HG03066 (cell line): ENCODE measurements around the gene KLHL15.
"Not testable (repeated sequence)": the region's sequence is repeated elsewhere in the genome, so short reads cannot be mapped to it uniquely, and the experiment has no call there.

Experiments used
- ATAC-seq: cut with Tn5 transposase; IDR thresholded peaks from one replicate; pipeline ENCODE4 v1.9.1; 2021; ENCODE audit warnings: low read depth; ENCODE audit not compliant: unreplicated experiment

KLHL15 gene

DNA sequence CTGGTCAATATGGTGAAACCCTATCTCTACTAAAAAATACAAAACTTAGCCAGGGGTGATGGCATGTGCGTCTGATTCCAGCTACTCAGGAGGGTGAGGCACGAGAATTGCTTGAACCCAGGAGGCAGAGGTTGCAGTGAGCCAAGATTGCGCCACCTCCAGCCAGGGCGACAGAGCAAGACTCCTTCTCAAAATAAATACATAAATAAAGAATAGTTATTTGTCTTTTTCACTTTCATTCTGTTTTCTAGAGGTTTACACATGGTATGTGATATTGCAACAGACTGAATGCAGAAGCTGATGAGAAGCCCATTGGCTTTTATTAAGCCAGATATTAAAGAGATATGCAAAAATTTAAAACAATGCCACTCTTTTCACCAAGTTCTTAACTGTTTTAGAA, 8.2 kb downstream of the KLHL15 start:
- ATAC-seq = no peak

DNA sequence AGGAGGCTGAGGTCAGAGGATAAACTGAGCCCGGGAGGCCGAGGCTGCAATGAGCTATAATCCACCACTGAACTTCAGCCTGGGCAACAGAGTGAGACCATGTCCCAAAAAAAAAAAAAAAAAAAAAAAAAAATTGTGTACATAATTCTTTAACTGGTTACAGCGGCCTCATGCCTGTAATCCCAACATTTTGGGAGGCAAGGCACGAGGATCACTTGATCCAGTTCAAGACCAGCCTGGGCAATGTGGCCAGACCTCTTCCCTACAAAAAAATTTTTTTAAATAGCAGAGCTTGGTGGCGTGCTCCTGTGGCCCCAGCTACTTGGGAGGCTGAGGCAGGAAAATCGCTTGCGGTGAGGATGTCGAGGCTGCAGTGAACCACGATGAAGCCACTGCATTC, 9.3 kb downstream of the KLHL15 start:
- no peak for ATAC-seq

DNA sequence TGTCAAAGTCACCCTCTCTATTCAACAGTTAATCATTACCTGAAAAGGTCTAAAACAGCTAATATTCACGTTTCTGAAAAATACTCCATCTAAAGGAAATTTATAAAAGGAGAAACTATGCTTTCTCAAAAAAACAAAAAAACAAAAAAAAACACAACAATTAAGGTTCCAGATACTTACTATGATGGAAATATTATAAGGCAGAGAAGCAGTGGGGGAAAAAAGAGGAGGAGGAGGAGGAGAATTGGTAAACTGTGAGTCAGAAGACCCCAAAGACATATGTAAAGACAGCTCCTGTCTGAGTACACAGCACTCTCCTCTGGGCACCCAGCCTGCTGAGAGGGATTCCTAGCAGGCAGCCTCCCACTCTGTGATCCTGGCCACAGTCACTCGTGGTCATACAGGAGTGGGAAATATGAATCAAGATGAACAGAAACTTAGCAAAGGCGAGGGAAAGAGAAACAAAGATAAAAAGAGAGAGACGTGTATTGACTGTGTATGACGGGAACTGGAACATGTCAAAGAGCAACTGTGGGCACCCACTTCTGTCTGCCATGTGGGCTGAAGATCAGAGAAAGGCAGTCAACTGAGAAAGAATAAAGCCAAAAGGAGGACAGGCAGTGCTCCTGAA, 12.5 kb downstream of the KLHL15 start:
- peak; percentile 59 for ATAC-seq

DNA sequence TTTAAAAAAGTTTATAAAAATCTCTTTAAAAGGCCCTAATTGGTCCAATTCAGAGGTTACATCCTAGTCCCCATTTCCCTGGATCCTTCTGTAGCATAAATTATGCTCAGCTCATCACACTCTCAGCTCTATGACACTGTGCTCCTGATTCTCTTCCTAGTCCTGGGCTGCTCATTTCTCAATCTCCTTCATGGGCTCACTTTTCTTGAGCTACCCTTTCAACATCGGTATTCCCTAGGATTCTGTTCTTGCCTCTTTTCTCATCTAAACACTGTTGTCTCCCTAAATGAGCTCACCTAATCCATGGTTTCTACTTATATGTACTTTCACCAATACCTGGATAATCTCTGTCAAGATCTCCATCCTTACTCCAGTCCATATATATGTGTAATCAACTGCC, 14.7 kb downstream of the KLHL15 start:
- ATAC-seq = no peak

DNA sequence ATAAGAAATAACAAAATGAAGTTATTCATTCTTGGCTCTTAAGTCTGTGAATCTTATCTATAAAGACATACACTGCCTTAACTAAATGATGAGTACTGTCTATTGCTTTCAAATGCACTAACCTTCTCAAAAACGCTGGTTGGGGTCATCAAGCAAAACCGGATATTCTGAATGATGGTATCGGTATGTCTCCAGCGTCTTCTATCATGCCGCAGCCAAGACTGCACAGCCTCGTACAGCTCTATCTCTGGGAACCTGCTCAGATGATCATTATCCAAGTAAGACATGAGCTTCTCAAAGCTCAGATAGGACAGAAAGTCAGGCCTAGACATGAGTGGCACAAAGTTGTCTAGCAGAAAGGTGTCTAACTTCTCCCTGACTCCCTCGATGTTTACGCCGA, 21.1 kb downstream of the KLHL15 start:
- no peak for ATAC-seq

DNA sequence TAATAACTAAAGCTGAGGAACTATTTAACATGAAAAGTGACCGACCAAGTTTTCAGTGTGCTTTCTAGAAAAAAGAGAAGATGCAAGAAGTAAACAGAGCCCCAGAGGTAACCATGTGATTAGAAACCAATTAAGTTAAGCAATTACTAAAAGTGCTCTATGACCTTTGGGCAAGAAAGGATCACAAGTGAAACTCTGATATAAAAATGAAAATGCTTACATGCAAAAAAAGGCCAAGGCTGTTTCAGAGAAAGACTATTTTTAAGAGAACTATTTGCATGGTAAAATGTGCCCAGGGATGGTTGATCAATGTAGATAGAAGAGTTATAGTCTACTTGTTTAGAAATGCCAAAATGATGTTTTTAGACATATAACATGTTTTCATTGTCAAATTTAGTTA, 22.0 kb downstream of the KLHL15 start:
- no peak for ATAC-seq

DNA sequence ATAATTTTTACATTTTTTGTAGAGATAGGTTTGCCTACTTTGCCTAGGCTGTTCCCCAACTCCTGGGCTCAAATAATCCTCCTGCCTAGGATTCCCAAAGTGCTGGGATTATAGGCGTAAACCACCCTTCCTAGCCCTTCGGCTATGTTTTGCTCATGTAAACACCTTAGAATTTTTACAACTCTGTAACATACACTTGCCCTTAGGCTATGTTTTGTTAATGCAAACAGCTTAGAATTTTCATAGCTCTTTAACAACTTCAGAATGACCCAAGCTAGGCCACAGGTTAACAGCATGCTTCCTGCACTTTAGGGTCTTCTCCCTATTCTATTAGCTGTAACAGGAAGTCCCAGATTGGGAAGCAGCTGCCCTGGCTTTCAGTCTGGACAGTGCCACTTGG, 24.2 kb downstream of the KLHL15 start:
- ATAC-seq = no peak

DNA sequence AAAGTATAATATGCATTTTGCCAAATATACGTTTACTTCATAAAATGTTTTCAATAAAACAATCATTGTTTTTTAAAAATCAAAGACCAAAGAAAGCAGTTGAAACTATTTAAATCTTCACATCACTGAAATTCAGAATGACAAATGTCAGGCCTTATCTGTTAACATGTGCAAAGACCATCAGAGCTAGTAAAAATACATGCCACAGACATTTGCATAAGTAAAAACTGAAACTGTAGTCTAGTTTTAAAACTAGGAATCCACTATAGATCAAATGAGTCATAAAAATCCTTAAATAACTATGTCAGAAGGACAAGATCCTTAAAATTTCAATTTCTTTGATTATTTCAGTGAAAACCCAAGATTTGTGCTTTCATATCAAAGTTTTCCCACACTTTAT, 24.8 kb downstream of the KLHL15 start:
- ATAC-seq = no peak

DNA sequence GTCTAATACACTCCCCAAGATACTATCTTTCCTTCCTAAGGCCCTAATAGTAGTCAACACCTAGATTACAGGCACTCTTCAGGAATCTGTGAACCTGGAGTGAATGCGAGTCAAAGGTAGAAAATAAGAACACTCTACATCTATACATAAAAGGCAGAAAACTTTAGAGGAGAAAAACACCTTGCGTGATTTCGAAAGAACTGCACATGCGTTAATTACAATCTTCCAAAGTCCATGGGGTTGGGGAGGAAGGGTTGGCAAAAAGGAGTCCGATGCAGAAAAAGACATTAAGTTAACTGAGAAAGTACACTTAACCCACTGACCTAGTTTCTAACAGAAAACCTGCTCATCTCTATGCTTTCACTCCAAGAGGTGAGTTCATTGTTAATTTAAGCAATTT, 27.3 kb downstream of the KLHL15 start:
- ATAC-seq = no peak

DNA sequence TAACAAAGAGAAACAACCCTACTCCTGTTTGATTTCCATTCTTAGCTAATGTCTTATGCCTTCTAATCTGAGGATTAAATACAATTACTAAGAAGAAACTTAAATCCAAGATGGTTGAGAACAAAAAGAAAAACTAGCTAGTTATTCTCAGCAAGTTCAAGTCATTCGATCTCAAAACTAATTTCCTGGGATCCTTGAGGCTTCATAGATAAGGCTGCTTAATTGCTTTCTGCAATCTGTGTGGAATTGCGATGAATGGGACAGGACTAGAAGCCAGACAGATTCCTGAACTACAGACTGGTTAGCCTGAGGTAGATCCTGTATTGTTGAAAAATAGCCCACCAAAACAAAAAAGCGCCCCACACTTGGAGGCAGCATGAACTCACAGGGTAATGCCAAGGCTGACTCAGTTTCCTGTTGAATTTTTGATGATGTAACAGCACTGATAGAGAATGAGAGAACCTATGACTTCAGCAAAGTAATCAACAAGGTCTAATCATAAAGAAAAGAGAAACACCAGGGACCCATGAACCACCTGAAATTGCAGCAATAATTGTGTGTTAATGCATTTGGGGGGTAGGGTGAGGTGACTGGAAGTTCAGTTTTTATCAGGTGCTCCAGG, 33.9 kb downstream of the KLHL15 start:
- no peak for ATAC-seq

DNA sequence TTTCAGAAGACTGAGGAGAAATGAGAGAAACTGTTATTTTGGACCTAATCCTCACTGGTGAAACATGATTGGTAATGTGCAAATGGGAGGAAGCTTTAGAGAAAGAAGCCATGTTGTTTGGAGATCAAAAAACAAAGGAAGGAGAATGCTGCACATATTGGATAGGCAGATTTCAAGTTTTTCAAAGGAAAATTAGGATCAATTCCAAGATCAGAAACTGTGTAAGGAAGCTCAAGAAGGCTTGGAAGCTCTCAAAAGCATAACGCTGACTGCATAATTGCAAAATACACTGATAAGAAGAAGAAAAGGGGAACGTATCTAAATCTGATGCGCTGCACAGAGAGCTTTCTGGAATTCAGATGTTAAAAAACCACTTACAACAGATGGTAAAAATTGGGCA, 34.6 kb downstream of the KLHL15 start:
- no peak for ATAC-seq

DNA sequence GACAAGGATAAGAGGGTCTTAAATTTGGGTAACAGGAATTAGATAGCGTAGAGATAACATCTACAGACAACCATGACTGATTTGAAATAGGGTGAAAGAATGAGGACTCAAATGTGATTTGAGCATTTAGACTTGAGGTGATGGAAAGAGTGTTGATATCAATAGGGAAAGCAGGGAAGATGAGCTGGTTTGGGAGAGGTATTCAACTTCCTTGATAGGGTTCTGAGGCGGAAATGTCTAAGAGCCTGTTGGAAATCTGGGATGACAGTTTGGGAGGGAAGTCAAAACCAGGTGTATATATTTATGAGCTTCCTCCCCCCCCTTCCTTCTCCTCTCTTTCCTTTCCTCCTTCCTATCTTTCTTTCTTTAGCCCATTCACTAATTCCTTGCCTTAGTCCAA, 36.5 kb downstream of the KLHL15 start:
- ATAC-seq = no peak

DNA sequence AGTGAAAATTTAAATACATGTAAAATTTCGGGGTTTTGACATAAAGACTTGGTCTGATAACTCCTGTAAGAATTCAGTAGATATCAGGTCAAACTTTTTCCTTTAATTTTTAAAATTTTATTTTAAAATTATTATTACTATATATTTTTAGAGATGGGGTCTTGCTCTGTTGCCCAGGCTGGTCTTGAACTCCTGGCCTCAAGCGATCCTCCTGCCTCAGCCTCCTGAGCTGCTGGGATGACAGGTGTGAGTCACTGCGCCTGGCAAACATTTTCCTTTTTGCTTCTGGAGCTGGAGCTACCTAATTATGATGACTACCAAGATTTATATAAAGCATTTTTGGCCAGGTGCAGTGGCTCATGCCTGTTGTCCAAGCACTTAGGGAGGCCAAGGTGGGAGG, 37.3 kb downstream of the KLHL15 start:
- no peak for ATAC-seq

DNA sequence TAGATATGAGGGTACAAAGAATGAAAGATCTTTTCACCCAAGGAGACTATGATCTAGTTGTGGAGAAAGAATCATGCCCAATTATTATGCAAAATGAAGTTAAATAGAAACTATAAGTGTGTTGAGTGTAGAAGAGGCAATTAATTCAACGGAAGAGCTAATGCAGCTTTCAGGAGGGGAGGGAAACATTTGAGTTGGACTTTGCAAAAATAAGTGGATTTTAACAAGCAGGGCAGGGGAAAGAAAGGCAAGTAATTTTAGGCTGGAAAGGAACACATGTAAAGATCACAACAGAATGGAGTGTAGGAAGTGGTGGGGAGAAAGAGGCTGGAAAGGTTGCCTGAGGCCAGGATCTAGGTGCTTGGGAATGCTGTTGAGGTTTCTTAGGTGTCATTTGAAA, 44.1 kb downstream of the KLHL15 start:
- ATAC-seq = no peak

DNA sequence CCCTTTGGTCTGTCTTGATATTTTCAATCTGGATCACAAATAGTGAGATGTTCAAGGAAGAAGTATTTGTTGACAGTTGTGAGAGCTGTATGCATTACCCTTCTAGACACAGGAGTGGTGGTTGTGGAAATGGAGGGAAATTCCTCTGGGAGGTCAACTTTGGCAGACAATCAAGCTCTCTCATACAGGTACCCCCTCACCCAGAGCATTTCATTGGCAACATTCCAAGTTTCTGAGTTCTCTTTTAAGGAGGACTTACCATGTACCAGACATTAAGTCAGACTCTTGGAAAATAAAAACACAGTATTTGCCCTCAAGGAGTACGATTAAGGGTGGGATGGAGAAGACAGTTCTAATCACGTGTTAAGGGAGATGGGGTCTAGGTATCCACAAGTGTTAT, 45.3 kb downstream of the KLHL15 start:
- ATAC-seq = no peak

DNA sequence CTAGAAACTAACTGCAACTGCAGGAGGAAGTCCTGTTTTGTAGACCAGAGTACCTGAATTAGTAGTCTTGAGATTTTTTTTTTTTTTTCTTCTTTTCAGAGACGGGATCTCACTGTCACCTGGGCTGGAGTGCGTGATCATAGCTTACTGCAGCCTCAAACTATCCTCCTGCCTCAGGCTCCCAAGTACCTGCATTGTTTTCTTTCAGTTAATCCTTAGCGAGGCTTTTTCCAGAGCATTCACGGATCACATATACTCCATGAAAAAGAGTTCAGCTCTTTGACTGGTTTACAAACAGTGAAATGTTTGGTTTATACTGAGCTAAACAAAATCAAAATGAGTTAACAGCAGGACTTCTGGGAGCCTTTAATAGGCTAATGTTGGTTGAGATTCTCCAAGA, 45.8 kb downstream of the KLHL15 start:
- ATAC-seq = no peak

DNA sequence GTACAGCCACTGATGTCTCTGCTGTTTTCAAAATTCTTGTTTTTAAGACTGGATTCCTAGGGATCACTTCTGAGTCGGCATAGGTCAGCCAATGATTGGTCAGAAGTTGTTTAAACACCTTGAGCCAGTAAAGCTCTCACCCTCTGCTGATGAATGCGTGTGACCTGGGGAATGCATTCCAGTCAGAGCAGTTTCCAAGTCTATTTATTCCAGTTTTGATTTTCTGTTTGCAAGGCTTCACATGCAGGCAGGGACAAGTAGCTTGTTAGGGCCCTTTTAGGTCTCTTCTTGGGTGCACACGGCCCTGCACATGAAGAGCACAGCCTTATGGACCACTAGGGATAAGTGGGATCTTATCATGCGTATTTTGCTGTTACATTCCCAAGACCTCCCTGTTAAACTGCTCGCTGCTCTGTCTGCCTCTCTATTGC, 47.0 kb downstream of the KLHL15 start:
- ATAC-seq = no peak

DNA sequence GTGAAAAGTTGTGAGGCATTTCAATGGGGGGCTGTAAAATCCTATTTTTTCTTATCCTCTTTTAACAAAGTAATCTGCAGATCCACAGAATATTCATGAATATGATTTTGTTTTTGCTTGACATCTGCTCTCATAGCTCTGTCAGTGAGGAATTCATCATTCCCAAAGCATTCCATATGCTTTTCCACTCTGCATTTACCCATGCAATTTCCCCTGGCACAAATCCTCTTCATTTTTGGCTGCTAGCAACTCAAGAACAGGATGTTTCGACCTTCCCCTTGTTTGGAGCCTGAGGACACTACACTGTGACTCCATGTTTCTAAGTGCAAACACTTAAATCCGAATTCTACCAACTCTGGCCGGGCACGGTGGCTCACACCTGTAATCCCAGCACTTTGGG, 48.5 kb downstream of the KLHL15 start:
- no peak for ATAC-seq

DNA sequence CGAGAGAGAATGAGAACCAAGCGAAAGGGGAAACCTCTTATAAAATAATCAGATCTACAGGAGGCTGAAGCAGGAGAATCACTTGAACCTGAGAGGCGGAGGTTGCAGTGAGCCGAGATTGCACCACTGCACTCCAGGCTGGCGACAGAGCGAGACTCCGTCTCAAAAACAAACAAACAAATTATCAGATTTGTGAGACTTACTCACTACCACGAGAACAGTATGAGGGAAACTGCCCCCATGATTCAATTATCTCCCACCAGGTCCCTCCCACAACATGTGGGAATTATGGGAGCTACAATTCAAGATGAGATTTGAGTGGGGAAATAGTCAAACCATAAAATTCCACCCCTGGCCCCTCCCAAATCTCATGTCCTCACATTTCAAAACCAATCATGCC, 61.4 kb downstream of the KLHL15 start:
- not testable (repeated sequence) for ATAC-seq

DNA sequence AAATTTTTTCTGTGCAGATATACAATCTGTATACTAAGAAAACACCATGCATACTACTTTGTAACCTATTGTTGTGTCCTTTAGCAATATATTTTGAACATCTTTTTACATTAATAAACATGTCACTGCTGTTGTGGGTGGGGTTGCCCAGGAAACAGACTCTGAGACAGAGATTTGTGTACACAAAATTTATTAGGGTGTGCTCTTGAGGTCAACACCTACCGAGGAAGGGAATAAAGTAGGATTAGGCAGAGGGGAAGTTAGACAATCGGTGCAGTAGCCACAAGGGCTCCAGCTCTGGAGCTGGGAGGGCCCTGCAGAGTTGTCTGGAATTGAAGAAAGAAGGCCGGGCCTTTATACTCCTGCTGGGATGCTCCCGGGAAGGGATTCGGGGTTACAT, 62.8 kb downstream of the KLHL15 start:
- no peak for ATAC-seq

DNA sequence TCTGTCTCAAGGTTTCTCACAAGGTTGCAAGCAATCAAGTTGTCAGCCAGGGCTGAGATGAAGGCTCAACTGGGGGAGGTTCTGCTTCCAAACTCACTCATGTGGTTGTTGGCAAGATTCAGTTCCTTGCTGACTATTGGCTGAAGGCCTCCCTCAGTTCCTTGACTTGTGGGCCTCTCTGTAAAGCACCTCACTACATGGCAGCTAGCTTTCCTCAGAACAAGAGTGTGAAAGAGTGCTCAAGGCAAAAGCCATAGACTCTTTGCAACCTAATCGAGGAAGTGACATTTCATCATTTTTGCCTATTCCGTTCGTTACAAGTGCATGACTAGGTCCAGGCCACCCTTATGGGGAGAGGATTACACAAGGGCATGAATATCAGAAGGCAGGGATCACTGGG, 67.2 kb downstream of the KLHL15 start:
- no peak for ATAC-seq

DNA sequence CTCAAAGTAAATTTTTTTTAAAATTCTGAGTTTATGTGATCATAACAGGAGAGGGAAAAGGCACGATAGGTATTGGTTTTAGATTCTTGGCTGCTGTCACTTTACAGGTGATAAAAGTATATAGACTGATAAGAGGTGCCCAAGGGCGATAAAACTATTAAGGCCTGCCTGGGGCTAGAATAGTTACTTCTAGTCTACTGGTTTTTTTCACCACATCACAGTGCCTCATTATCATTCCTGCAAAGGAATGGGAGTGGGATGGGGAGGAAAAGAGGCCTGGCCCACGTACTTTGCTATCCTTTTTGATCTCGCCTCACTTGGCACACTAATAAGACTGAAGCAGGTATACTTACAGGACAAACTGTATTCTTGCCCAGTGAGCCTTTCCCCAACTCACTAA, 72.6 kb downstream of the KLHL15 start:
- no peak for ATAC-seq

DNA sequence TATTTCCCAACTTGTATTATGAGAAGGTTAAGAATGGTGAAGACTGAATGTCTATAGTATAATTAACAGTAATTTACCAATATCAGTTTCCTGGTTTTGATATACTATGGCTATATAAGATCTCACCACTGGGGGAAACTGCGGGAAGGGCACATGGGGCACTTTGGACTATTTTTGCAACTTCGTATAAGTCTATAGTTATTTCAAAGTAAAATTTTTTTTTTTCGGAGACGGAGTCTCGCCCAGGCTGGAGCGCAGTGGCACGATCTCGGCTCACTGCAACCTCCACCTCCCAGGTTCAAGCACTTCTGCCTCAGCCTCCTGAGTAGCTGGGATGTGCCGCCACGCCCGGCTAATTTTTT, 73.1 kb downstream of the KLHL15 start:
- ATAC-seq = peak; percentile 18
